Stimulated activated CD8-positive, alpha-beta memory T cell treated with anti-CD3 and anti-CD28 coated beads, Interleukin-15, amount 100 ng/mL, for 24 hours (primary cell): ENCODE data around the gene AGBL1.
"Not testable (repeated sequence)": the region's sequence is repeated elsewhere in the genome, so short reads cannot be mapped to it uniquely, and the experiment has no call there.

Experiments
- DNase-seq: peaks from one replicate; pipeline ENCODE4 v3.0.0-alpha.2; 2020; ENCODE audit warnings: low read depth

The AGBL1 gene

DNA sequence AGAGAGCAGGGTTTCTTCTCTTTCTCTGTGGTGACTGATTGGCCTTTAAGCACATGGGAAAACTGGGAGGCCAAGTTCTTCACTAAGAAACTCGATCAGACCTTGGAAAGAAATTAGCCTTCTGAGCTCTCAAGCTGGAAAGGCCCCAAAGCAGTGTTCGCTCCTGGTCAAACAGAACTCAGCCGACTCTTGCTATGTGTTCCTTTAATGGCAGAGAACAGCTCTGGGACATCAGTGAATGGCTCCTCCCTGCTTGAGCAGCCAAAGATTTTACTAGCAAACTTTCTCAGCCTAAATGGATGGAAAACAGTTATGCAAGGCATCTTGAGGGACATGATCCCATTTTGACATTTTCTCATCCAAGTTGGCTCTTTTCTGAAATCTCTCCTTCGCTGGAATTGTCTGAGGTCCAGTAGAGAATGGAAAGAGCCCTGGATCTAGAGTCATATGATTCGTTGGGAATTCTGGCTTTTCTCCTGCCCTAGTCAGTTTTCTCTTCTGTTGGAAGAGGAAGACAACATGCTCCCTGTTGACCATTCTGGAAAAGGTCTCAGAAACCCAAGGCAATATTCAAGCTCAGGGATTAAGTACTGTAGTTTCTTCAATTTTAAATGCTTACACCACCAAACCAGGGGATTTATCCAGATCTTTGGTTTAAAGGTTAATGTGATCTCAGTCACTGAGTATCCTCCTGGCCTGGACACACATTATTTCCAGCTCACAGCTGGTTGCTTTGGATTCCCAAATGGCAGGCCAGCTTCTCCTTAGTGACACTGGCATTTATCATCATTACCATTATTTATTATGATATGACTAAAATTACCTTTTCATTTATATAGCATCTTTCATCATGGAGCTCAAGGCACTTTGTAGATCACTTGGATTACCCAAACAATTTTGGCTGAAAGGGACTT lies 319.6 kb downstream of the AGBL1 start:
- DNase-seq, result no peak

DNA sequence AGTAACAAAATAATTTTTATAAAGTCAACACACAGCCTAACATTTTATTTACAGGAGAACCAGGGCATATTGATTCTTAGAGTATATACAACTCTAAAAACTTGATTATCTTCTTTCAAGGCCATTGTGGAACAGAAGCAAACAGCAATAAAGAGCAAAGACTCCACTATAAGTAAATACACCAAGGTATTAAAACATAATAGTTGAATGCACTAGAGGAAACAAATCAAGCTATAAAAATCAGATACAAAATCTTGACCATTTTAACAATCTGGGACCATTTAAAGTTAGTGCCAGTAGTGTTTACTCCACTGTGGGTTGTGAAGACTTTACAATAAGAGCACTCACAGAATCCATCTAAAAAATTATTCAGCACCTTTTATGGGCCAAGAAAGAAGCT lies 323.6 kb downstream of the AGBL1 start:
- DNase-seq, result no peak

DNA sequence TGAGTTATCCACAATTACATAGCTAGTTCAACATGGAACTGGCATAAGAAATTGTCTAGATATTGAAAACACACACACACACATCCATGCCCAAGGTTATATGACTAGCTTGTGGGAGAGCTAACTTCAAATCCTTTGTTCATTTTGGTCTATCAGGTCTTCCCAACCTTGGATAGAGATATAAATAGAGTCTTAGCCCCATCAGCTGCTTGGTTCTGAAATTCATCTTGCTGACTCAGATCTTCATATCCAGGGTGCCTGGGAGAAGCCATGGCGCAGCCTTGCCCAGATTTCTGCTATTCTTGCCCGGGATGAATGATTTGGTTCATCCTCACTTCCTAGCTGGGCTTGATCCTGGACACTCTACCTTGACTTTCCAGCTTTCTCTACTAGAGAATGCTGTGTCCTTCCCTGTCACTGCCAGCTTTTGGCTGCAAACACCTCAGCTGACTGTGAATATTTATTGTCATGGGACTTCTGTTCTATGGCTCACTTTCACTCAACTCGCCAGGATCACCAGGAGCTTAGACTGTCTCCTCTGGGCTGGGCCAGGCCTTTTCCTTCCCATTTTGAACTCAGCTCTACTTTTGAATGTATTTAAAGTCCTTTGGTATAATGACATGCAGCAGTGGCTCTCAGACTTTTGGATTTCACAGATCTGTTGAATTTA lies 324.4 kb downstream of the AGBL1 start:
- no peak for DNase-seq

DNA sequence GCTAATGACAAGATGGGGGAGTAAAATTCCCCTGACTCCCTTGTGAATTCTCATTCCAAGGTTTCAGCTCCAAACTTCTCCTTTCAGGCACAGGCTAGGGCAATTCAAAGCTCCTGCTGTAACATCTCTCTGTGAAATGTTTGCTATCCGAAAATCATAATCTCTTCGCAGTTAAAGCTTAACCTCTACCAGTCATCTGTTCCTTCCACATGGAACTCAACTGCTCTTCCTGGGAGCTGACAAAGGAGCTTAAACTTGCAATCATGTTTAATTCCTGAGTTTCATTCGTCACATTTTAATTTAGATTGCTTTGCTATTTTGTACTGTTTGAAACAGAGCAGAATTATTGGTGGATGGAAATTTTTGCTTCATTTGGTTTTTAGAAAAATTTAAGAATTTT lies 328.6 kb downstream of the AGBL1 start:
- DNase-seq, result no peak

DNA sequence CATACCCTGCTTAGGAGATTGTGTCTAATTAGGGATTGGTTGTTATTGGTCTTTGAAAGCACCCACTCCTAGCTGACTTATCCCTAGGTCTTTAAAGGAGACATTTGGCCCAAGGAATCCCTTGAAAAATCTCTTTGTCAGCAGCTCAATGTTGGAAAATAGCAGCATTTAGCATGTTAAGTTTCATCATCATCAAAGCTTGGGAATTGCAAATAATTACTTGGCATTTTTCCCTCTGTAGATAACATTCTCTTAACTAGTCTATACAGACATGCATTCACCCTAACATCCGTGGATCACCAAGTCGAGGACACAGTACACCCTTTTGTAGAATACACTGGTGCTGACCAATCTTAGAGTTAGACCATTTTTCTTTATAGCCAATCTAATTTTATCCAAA lies 332.2 kb downstream of the AGBL1 start:
- no peak for DNase-seq

DNA sequence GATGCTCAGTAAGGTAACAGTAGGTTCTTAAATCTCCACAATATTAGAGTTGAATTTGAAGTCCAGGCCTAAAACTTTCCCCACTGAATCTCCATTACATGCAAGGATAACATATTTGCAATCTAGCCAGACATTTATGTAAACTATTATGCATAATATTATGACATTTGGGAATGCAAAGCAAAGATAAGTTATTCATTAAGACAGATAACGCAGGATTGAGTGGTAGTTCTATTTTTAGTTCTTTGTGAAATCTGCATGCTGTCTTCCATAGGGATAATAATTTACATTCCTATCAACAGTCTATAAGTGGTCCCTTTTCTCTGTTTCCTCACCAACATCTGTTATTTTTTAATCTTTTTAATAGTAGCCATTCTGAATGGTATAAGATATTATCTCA lies 333.5 kb downstream of the AGBL1 start:
- DNase-seq, result no peak

DNA sequence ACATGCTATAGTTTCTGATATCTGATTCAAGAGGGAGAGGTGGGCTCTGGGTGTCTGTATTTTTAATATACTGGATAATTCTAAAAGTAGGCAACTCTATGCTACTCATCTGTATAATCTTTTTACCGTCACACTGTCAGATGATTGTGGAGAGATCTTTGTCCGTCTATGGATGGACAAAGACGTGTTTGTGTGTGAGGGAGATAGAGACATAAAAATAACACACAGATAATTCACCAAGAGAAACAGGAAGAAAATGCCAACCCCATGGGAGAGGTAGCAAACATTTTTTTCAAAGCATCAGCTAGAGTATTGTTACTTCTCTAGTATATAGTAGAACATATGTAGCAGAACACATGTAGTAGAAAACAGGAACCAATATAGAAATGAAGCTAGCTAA lies 346.1 kb downstream of the AGBL1 start:
- DNase-seq, result no peak

DNA sequence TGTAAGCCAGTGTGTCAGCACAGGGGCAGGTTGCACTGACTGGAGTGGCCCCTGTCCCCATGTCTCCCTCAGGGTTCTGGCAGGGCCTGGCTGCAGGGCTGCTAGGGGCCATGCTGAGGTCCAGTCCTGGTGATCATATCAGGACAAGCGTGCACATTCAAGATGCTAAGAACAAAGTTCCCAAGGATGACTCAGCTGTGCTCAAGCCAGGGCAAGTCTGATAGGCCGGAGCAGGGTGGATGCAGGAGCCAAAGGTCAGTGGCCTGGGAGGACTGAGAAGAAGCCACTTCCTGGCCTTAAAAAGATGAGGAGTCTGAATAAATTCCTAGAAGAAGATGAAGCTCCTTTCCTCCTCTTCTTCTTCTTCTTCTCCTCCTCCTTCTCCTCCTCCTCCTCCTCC lies 353.2 kb downstream of the AGBL1 start:
- DNase-seq, result no peak

DNA sequence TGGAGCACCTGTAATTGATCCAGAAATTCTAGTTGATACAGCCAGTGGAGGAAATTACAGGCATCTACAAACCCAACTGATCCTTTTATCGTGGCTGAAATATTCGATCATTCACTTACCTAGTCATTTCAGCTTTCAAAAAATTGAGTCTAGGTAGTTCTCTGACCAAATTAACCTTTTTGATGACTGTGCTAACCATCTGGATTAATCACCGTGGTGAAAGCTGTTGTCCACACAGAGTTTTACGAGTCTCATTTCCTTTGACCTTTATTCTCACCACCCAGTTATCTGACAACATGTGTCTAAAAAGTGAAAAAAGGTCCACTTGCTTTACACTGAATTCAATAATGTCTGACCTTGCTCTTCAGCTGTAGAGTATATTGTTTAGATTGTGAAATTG lies 354.3 kb downstream of the AGBL1 start:
- DNase-seq, result no peak

DNA sequence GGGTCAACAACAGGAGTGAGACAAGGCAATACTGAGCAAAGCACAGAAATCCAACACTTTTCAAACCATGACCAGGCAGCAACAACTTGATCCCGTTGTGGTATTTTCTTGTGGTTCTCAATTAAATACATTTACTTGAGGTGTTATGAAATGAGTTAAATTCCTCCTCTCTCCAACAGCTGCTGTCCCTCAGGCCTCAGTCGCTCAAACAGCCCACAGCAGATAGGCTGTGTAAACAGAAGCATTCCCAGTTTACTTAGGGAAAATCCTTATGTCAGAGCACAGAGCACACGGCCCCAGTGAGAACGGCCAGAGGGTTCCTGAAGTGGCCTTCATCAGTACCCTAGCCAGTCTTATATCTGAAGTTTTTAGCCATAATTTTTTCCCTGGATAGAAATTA lies 359.9 kb downstream of the AGBL1 start:
- no peak for DNase-seq

DNA sequence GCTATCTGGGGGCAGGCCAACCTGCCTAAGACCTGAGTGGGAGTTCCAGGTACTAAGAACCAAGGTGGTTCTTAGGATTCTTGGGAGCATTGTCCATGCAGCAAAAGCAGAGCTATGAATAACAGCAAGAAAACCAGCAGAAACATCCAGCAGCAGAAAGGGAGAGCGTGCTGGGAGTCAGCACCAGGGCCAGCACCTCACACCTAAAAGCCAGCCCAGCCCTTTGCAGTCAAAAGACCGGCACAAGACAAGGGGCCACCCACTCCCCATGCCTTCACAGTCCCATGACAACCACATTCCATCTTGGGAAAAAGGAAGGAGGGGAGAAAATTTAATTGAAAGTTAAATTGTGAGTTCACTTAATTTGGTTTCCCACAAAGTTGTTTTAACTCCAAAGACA lies 364.9 kb downstream of the AGBL1 start:
- DNase-seq, result no peak

DNA sequence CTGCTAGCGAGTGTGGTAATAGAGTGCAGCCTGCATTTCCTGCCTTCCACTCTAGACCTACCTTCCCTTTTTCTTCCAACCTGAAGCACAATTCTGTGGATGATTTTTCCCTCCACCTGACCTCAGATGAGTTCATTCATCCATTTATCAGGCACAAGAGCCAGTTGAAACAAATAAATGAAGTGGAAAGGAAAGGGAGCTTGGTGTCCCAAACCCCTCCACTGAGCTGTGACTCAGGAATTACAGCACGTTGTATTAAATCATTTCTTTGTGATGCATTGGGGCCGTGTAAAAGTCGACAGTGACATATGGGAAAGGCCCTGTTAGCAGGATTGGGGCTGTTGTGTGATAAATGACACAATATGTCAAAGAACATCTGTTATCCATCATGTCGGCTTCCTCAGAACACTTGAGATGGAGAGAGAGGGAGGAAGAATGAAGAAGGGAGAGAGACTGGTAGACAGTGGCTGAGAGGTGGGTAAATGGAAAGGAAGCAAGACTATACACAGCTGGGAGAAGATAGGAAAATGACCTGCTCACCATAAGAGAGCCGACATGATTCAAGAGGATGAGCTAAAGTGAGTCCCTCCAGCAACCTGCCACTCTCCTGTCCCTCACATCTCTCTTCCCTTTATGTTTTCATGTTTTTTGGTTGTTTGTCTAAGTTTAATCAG lies 366.0 kb downstream of the AGBL1 start:
- DNase-seq, result no peak

DNA sequence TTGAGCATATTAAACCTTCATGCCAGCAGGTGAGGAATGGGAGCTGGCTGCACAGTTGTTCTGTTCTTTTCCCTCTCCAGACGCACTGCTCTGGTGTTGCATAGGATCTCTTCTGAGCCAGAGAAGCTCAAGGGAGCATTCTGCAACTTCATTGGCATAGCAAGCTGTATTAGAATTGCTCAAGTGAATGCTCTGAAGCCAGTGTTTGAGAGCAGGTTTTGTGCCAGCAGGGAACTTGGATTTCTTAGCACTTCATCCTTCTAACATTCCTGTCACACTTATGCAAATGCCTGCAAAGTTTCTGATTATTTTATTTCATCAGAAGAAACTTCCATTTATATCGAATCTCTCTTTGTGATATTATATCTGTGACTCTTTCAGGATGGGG lies 366.6 kb downstream of the AGBL1 start:
- DNase-seq, result no peak

DNA sequence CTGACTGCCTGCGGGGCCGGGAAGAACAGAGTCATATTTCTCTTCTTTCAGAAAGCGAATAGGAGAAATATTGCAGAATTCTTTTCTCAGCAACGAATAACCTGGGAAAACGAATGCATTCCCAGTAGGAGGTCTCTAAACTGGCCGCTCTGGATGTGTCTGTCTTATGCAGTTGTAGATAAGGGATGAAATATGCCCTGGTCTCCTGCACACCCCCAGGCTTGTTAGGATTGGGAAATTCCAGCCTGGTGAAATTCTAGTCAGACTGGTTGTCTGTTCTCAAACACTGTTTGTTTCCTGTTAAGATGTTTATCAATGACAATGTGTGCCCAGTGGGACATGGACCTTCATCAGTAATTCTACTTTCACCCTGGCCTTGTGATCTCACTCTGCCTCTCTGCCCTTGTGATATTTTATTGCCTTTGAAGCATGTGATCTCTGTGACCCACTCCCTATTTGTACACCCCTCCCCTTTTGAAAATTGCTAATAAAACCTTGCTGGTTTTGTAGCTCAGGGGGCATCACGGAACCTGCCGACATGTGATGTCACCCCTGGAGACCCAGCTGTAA lies 385.9 kb downstream of the AGBL1 start:
- not testable (repeated sequence) for DNase-seq

DNA sequence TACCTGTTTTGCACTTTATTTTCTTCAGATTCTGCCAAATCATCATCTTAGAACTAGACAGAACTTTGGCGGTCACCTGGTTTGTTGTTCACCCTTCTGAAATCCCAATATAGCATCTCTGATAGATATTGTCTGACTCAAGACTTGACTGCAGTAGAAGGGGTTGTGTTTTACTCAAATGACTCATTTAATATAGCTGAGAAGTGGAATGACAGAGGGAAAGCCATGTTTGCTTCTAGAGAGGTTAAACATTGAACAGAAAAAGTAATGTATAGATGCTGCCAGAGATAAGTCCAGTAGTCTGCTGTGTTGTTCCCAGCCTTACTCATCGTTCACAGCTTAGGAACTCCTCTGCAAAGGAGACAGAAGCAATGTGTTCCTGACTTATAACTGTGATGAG lies 402.0 kb downstream of the AGBL1 start:
- DNase-seq, result no peak

DNA sequence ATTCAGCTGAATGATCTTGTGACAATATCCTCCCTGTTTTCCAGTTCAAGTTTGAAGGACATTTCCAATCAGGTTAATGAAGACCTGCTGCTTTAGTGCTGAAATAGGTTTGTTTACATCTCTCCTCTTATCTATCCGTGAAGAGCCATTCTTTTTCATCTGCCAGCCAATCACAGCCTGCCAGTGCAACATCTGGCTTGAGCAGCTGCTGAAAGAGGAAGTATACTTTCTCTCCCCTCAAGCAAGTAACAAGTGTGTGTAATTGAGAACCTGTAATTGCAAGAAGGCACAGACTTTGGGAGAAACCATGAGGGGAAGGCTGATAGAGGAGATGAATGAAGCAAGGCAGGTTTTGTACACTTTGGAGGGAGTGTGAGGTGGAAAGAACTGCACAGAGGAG lies 404.3 kb downstream of the AGBL1 start:
- DNase-seq, result no peak

DNA sequence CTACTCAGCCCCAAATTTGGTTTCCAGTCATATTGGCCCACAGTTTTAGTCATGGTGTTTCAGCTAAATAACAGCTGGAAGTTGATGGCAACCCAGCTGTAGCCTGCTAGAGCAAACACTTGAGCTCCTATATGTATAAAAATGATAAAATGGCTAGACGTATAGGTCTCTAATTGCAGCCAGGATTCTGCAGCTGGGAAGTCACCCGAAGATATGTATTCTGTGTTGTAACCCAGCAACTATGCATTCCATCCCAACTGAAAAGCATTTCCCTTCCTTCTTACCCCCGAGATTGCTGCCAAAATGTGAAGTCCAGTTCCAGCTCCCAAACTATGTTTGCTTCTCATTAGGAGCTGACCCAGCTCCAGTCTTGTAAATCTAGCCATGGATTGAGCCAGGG lies 408.4 kb downstream of the AGBL1 start:
- DNase-seq, result no peak

DNA sequence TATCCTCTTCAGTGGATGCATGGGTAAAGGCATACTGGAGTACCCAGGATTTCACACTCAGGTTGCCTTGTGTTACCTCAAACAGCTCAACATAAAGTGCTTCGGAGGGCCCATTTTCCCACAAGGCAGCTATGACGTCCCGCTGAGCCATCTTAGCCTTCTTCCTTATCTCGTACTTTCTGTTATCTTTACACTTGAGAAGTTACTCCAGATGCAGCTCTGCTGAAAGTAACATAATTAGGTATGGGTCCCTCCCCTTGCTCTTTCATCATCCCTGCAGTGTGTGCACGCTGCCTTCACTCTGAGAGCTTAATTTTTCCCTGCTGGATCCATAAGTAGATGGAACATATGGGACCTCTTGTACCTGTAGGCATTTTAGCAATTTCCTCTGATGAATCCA lies 410.3 kb downstream of the AGBL1 start:
- DNase-seq, result no peak

DNA sequence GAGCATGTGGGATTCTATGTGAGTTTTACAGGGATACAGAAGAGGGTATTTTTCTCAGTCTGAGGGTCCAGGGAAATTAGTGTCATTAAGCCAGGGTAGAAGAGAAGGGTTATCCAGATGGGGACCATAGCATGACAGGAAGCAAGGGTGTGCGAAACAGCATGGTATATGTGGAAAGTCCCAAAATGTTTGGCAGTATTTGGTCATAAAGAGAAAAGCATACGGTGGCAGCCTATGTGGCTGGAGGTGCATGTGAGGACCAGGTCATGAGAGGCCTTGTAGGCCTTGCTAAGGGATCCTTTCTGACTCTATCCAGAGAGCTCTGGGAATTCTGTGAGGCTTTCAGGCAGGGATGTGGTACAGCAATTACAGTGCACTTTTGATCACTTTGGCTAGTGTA lies 411.4 kb downstream of the AGBL1 start:
- no peak for DNase-seq

DNA sequence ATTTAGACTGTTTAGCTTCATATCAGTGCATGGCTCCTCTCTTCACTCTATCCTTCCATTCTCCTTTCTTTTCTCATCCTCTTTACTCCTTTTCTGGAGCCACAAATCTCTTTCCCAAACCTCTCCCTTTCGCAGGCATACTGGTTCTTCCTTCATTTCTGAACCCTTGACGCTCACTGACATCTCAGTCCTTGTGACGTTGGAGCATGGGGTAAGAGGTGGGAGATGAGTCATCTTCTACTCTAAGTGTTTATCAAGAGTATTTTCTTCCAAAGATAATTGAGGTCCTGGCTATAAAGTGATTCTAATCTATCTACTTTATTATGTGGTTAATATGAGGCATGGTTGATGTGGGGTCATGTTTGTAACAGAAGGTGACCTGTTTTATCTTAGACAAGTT lies 414.2 kb downstream of the AGBL1 start:
- no peak for DNase-seq

DNA sequence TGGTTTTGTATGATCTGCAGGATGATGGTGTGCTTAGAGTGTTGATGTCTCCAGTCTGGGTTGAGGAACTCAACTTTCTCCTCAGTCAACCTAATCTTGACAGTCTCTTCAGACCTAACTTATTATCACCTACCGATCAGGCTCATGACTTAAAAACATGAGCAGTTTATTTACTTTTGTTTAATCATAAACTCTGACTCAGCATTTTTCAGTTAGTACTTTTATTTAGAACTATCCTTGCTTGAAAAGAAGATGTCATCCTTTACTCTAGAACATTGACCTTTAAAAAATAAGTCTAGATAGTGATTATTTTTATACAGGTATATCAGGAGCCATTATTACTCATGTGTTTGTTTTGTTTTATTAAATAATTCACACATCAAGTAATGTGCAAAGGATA lies 414.8 kb downstream of the AGBL1 start:
- DNase-seq, result no peak

DNA sequence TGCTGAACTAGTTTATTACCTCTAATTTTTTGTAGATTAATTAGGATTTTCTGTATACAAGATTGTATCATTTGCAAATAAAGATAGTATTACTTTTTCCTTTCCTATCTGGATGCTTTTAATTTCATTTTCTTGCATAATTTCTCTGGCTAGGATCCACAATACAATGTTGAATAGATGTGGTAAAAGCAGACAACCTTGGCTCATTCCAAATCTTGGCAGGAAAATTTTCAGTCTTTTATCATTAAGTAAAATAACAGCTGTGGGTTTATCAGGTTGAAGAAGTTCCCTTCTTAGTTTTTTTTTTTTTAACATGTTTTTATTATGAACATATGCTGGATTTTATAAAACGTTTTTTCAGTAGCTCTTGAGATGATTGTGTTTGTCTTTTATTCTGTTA lies 422.6 kb downstream of the AGBL1 start:
- no peak for DNase-seq

DNA sequence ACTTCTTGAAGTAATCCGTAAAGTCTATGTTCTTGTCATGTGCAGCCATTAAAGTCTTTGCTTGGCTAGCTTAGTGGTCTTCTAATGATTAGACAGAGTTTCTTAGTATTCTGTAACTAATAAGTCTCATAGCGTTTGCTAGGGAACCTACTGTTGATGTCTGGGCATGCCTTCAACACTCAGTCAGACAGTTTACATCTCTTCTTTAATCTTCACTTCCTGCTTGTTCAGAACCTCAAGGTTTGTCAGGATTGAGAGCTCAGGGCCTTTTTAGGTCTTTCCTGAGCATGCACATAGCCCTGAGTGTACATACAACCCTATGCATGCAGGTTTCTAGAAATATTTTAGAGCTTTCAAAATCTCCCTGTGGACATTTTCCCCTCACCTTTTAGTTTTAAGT lies 426.3 kb downstream of the AGBL1 start:
- DNase-seq, result no peak
